Body of pancreas (tissue), 4 donors: ENCODE measurements around the gene ZNF613. TPM values are rescaled to one million over a fixed set of nuclear protein-coding genes. Genes with fewer than 3 reads are reported as not detected.
"Not testable (repeated sequence)": the region's sequence is repeated elsewhere in the genome, so short reads cannot be mapped to it uniquely, and the experiment has no call there.

ENCODE experiments used
- ATAC-seq: fragments of 150-250 bp; one replicate; pipeline ENCODE4 v1.9.1; 2016
- DNase-seq, 4 donors: peaks; one replicate each; pipeline ENCODE4 v3.0.0-alpha.2; 2019
- H3K27ac ChIP-seq, 4 donors: fragments of 200-600 bp; sonication (generic); 1 replicate in 3 of 4; 2 replicates in 1 of 4; pipeline versions ENCODE4 v1.5.1 to v1.6.1; 2016 to 2019; ENCODE audit warnings: mild to moderate bottlenecking in 1 of 4, mixed read lengths in 1 of 4, moderate library complexity in 1 of 4
- H3K27me3 ChIP-seq, 2 donors: fragments of 200-600 bp; sonication (generic); one replicate each; pipeline ENCODE4 v1.6.0; 2016; ENCODE audit warnings: mild to moderate bottlenecking in 1 of 2
- H3K36me3 ChIP-seq, 2 donors: fragments of 200-600 bp; sonication (generic); replicated peaks in 1 of 2; 2 replicates each; pipeline ENCODE4 v1.5.1; 2016; ENCODE audit warnings: low read depth in 2 of 2; ENCODE audit not compliant: insufficient read depth in 1 of 2
- H3K4me1 ChIP-seq: fragments of 200-600 bp; sonication (generic); one replicate; pipeline ENCODE4 v1.6.0; 2016
- H3K4me3 ChIP-seq, 2 donors: fragments of 200-600 bp; sonication (generic); 1 replicate in 1 of 2; 2 replicates in 1 of 2; pipeline ENCODE4 v1.5.1; 2016 to 2019
- H3K9me3 ChIP-seq, 3 donors: fragments of 200-600 bp; sonication (generic); 1 replicate in 2 of 3; 2 replicates in 1 of 3; pipeline ENCODE4 v1.5.1; 2016
- POLR2A ChIP-seq, 3 donors: fragments of 450-650 bp; IDR thresholded peaks; one replicate each; pipeline ENCODE4 v1.6.1; 2016; ENCODE audit warnings: antibody characterized with exemption in 3 of 3, mild to moderate bottlenecking in 2 of 3
- WGBS, 2 donors: methylation state at CpG; one replicate each; pipeline ENCODE4 v1.1.5; 2017; 5-methylcytosine and 5-hydroxymethylcytosine counted together
- intact Hi-C: fragments of 100-400 bp; cut with DNase I; formaldehyde crosslinking; loops from one replicate; pipeline ENCODE4 v1.15.1; 2023
- total RNA-seq, 2 donors: library from RNA; depleted of rRNA; stranded (reverse); fragments of >200 nt; gene quantifications; one replicate each; pipeline ENCODE4 v1.1.0, GENCODE V29; 2016
- TF ChIP-seq, protein P1 (sequence below), 7 experiments: fragments of 450-650 bp in 4 of 7; fragments of 200-600 bp in 3 of 7; sonication (generic) in 3 of 7; IDR thresholded peaks; one replicate each; pipeline ENCODE4 v1.5.1; 2016 to 2019; ENCODE audit warnings: antibody characterized with exemption in 7 of 7

ZNF613 gene
- total RNA-seq, 2 donors from 2014 or later, result 2.3 to 10.5 TPM

DNA sequence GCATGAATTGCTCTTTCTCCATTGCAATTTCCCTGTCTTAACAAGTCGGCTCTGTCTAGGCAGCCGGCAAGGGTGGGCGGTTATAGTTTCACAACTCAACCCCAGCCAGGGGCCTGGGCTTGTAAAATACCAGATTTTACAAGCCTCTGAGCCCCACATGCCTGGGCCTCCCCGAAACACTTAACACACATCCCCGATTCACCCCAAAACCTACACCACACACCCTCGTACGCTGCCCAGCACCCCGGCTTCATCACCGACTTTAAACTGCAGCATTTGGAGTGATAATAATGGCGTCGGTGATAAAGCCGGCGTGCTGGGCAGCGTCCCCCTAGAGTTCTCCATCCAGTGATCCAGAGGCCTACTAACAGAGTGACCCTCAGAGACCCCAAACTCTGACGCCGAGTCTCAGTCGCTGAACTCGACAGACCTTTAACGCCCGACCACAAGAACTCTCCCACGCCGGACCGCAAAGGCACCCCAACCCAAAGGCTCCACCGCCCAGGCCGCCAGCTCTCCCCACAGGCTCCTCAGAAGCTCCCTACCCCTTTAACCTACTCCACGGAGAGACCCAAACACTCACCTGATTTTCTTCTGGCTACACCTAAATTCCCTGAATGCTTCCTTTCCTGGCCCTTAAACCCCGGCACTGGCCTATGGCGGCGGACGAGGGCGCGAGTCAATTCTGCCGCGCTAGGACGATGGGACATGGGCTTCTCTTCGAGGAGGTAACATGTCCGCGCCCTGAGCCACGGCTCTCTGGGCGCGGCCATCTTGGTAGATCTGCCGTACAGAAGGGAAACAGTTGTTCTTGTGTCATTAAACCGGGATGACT, 22.7 kb upstream of the ZNF613 start, which contains the start of gene ZNF649:
TSS of gene ZNF649 (minus strand) at position 687 of the 835 bp plus-strand sequence. CDS start 4,910 bp downstream, outside the sequence.
- peaks cover 11% of the 10 kb centered on the region for H3K4me1 ChIP-seq
- peak within 1 kb of the TSS; percentile 61 to 87 (median 81) for H3K27ac ChIP-seq
- H3K9me3 ChIP-seq, result peaks cover 0 to 18% (median 0%) of the 10 kb centered on the region in 3 donors
- WGBS, 2 donors, result 0% methylated on average over 30 to 43 of the region's 43 CpGs
- peak; percentile 100 for ATAC-seq
- intact Hi-C loops, result no loop called here
- DNase-seq, result peak; percentile 85 to 89 (median 87)
- TF ChIP-seq POLR2A (IDR thresholded peaks at IDR 0.05), result peak in 2 of 3 donors; percentile 66 to 70
- TF ChIP-seq, protein P1, sequence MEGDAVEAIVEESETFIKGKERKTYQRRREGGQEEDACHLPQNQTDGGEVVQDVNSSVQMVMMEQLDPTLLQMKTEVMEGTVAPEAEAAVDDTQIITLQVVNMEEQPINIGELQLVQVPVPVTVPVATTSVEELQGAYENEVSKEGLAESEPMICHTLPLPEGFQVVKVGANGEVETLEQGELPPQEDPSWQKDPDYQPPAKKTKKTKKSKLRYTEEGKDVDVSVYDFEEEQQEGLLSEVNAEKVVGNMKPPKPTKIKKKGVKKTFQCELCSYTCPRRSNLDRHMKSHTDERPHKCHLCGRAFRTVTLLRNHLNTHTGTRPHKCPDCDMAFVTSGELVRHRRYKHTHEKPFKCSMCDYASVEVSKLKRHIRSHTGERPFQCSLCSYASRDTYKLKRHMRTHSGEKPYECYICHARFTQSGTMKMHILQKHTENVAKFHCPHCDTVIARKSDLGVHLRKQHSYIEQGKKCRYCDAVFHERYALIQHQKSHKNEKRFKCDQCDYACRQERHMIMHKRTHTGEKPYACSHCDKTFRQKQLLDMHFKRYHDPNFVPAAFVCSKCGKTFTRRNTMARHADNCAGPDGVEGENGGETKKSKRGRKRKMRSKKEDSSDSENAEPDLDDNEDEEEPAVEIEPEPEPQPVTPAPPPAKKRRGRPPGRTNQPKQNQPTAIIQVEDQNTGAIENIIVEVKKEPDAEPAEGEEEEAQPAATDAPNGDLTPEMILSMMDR (IDR thresholded peaks at IDR 0.05), result peak in 2 of 7 experiments; percentile 1 to 12
- no peaks in the 10 kb centered on the region for H3K27me3 ChIP-seq
- H3K36me3 ChIP-seq, result peaks cover 0 to 5% of the 10 kb centered on the region in 2 donors
- H3K4me3 ChIP-seq, result peak within 1 kb of the TSS; percentile 70 to 77

DNA sequence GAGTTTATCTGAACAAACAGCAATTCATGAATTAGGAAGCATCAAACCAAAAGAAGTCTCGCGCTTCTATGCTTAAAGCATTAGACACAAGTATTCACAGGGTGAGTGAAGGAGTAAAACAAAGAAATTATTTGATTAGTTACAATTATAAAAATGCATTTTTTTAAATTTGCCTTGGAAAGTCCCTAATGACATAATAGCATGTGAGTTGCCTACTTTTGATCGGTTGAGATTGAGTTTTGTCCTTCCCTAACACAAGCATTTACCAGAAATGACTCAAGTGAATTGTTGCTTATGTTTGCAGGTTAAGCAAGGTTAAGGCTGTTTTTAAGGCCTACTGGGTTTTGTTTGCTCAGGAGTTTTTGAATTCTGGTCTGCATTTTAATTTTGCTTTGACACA, 22.1 kb upstream of the ZNF613 start:
- Histone ChIP-seq H3K9me3 (peaks cover 0 to 12% (median 0%) of the 10 kb centered on the region in 3 donors), H3K27ac (no peak overlapping the region), H3K27me3 (no peaks in the 10 kb centered on the region), H3K36me3 (no peaks in the 10 kb centered on the region), H3K4me3 (no peak overlapping the region), H3K4me1 (peaks cover 11% of the 10 kb centered on the region)
- intact Hi-C loops, result no loop called here
- no peak for ATAC-seq
- DNase-seq, result no peak
- WGBS, 2 donors, result 34 to 41% methylated on average over 3 of the region's 3 CpGs
- no peak for TF ChIP-seq POLR2A (IDR thresholded peaks at IDR 0.05)
- TF ChIP-seq, protein P1 (IDR thresholded peaks at IDR 0.05), result no peak

DNA sequence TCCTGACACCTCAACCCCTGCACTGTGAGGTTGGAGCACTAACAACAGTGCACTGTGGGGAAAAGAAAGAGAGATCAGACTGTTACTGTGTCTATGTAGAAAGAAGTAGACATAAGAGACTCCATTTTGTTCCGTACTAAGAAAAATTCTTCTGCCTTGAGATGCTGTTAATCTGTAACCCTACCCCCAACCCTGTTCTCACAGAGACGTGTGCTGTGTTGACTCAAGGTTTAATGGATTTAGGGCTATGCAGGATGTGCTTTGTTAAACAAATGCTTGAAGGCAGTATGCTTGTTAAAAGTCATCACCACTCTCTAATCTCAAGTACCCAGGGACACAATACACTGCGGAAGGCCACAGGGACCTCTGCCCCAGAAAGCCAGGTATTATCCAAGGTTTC, 21.6 kb upstream of the ZNF613 start:
- H3K4me3 ChIP-seq, intact Hi-C loops, DNase-seq, ATAC-seq, H3K36me3 ChIP-seq, H3K27ac ChIP-seq, H3K9me3 ChIP-seq, H3K27me3 ChIP-seq: not testable (repeated sequence)
- 59 to 71% methylated on average over 3 of the region's 3 CpGs for WGBS, 2 donors
- peaks cover 11% of the 10 kb centered on the region for H3K4me1 ChIP-seq

DNA sequence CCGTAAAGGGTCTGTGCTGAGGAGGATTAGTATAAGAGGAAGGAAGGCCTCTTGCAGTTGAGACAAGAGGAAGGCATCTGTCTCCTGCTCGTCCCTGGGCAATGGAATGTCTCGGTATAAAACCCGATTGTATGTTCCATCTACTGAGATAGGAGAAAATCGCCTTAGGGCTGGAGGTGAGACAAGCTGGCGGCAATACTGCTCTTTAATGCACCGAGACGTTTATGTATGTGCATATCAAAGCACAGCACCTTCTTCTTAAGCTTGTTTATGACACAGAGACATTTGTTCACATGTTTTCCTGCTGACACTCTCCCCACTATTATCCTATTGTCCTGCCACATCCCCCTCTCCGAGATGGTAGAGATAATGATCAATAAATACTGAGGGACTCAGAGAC, 21.2 kb upstream of the ZNF613 start:
- ATAC-seq, result not testable (repeated sequence)

DNA sequence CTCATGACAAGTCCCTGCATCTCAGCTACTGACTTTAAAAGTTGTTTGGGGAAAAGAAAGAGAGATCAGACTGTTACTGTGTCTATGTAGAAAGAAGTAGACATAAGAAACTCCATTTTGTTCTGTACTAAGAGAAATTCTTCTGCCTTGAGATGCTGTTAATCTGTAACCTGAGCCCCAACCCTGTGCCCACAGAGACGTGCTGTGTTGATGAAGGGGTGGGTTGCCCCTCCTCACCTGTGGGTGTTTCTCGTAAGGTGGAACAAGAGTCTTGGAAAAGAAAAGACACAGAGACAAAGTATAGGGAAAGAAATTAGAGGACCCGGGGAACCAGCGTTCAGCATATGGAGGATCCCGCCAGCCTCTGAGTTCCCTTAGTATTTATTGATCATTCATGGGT, 19.3 kb upstream of the ZNF613 start:
- DNase-seq, H3K4me3 ChIP-seq, H3K9me3 ChIP-seq, intact Hi-C loops, H3K36me3 ChIP-seq, ATAC-seq, H3K27ac ChIP-seq, H3K27me3 ChIP-seq: not testable (repeated sequence)
- 16 to 19% methylated on average over 5 of the region's 5 CpGs for WGBS, 2 donors
- peaks cover 11% of the 10 kb centered on the region for H3K4me1 ChIP-seq

More for the DNA sequence above, 21.2 kb upstream of the ZNF613 start:
- peaks cover 11% of the 10 kb centered on the region for H3K4me1 ChIP-seq
- DNase-seq, H3K27me3 ChIP-seq, intact Hi-C loops, H3K4me3 ChIP-seq, H3K9me3 ChIP-seq, H3K36me3 ChIP-seq, H3K27ac ChIP-seq: not testable (repeated sequence)
- WGBS, 2 donors, result 34 to 39% methylated on average over 9 of the region's 9 CpGs

DNA sequence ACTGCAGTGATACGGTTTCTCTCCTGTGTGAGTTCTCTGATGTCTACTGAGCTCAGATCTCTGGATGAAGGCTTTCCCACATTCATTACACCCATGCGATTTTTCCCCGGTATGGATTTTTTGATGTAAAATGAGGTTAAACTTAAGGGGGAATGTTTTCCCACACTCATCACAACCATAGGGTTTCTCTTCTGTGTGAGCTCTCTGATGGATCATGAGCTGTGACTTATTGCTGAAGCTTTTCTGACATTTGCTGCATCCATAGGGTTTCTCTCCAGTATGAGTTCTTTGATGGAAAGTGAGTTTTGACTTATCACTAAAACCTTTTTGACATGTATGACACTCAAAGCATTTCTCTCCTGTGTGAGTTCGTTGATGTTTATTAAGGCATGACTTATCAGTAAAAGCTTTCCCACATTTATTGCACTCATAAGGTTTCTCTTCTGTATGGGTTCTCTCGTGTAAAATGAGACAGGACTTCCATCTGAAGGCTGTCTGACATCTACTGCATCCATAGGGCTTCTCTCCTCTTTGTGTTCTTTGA, 11.9 kb upstream of the ZNF613 start:
- Histone ChIP-seq H3K4me3 (no peak overlapping the region), H3K9me3 (peaks cover 0 to 54% (median 7%) of the 10 kb centered on the region in 3 donors), H3K4me1 (no peaks in the 10 kb centered on the region), H3K27ac (no peak overlapping the region), H3K36me3 (no peaks in the 10 kb centered on the region), H3K27me3 (no peaks in the 10 kb centered on the region)
- DNase-seq (no peak), ATAC-seq (no peak)
- WGBS, 2 donors, result 64 to 70% methylated on average over 5 of the region's 5 CpGs
- intact Hi-C loops, result no loop called here
- no peak for TF ChIP-seq POLR2A (IDR thresholded peaks at IDR 0.05)
- TF ChIP-seq, protein P1 (IDR thresholded peaks at IDR 0.05), result no peak
